ENCODE measurements around the gene CEBPA. TPM values are rescaled to one million over a fixed set of nuclear protein-coding genes. Genes with fewer than 3 reads are reported as not detected.

The CEBPA gene
- total and polyA plus RNA-seq, 4 donors = 32.9 to 112 (median 82.7) TPM

DNA sequence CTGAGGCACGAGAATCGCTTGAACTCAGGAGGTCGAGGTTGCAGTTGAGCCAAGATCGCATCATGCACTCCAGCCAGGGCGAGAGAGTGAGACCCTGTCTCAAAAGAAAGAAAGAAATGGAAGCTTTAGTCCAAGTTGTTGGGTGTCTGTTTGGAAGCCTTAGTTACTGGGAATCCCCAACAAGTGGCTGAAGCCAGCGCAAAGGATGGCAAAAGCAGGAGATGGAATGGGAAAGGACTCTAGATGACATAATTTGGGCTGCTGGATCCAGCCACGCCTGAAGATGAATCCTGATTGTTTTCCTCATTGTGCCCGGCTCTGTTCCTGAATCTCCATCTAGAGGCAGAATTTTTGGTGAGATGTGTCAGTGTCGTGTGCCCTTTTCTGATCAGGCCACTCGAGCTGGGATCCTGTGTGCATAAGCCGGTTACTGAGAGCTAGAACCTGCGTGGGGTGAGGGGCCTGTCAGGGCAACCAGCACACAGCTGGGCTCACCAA is 18.1 kb downstream of the CEBPA start:
- no peak overlapping the region for H3K9ac ChIP-seq (ENCODE audit: low read depth in 1 of 2, low read length in 2 of 2)
- TF ChIP-seq RAD21 (IDR thresholded peaks at IDR 0.05) (no peak), FOXA2 (IDR thresholded peaks at IDR 0.05) (no peak), HNF4A (conservative IDR thresholded peaks at IDR 0.05) (no peak), NR2F2 (IDR thresholded peaks at IDR 0.05) (no peak), SP1 (IDR thresholded peaks at IDR 0.05) (no peak), TAF1 (conservative IDR thresholded peaks at IDR 0.05) (no peak), RXRA (IDR thresholded peaks at IDR 0.05) (no peak), JUND (IDR thresholded peaks at IDR 0.05) (no peak), GABPA (IDR thresholded peaks at IDR 0.05 in 1 of 2, conservative IDR thresholded peaks at IDR 0.05 in 1 of 2) (no peak), YY1 (IDR thresholded peaks at IDR 0.05) (no peak), EGR1 (IDR thresholded peaks at IDR 0.05; ENCODE audit: low read depth in 2 of 2) (no peak), FOXA1 (IDR thresholded peaks at IDR 0.05) (no peak), HNF4G (IDR thresholded peaks at IDR 0.05) (no peak)
- TF ChIP-seq, protein P1, sequence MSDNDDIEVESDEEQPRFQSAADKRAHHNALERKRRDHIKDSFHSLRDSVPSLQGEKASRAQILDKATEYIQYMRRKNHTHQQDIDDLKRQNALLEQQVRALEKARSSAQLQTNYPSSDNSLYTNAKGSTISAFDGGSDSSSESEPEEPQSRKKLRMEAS (IDR thresholded peaks at IDR 0.05) = no peak
- TF ChIP-seq, protein P2, sequence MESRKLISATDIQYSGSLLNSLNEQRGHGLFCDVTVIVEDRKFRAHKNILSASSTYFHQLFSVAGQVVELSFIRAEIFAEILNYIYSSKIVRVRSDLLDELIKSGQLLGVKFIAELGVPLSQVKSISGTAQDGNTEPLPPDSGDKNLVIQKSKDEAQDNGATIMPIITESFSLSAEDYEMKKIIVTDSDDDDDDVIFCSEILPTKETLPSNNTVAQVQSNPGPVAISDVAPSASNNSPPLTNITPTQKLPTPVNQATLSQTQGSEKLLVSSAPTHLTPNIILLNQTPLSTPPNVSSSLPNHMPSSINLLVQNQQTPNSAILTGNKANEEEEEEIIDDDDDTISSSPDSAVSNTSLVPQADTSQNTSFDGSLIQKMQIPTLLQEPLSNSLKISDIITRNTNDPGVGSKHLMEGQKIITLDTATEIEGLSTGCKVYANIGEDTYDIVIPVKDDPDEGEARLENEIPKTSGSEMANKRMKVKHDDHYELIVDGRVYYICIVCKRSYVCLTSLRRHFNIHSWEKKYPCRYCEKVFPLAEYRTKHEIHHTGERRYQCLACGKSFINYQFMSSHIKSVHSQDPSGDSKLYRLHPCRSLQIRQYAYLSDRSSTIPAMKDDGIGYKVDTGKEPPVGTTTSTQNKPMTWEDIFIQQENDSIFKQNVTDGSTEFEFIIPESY (IDR thresholded peaks at IDR 0.05) = no peak
- TF ChIP-seq, protein P3, sequence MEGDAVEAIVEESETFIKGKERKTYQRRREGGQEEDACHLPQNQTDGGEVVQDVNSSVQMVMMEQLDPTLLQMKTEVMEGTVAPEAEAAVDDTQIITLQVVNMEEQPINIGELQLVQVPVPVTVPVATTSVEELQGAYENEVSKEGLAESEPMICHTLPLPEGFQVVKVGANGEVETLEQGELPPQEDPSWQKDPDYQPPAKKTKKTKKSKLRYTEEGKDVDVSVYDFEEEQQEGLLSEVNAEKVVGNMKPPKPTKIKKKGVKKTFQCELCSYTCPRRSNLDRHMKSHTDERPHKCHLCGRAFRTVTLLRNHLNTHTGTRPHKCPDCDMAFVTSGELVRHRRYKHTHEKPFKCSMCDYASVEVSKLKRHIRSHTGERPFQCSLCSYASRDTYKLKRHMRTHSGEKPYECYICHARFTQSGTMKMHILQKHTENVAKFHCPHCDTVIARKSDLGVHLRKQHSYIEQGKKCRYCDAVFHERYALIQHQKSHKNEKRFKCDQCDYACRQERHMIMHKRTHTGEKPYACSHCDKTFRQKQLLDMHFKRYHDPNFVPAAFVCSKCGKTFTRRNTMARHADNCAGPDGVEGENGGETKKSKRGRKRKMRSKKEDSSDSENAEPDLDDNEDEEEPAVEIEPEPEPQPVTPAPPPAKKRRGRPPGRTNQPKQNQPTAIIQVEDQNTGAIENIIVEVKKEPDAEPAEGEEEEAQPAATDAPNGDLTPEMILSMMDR (IDR thresholded peaks at IDR 0.05; ENCODE audit: low read depth, low read length, missing input control) = no peak
- TF ChIP-seq, protein P4, sequence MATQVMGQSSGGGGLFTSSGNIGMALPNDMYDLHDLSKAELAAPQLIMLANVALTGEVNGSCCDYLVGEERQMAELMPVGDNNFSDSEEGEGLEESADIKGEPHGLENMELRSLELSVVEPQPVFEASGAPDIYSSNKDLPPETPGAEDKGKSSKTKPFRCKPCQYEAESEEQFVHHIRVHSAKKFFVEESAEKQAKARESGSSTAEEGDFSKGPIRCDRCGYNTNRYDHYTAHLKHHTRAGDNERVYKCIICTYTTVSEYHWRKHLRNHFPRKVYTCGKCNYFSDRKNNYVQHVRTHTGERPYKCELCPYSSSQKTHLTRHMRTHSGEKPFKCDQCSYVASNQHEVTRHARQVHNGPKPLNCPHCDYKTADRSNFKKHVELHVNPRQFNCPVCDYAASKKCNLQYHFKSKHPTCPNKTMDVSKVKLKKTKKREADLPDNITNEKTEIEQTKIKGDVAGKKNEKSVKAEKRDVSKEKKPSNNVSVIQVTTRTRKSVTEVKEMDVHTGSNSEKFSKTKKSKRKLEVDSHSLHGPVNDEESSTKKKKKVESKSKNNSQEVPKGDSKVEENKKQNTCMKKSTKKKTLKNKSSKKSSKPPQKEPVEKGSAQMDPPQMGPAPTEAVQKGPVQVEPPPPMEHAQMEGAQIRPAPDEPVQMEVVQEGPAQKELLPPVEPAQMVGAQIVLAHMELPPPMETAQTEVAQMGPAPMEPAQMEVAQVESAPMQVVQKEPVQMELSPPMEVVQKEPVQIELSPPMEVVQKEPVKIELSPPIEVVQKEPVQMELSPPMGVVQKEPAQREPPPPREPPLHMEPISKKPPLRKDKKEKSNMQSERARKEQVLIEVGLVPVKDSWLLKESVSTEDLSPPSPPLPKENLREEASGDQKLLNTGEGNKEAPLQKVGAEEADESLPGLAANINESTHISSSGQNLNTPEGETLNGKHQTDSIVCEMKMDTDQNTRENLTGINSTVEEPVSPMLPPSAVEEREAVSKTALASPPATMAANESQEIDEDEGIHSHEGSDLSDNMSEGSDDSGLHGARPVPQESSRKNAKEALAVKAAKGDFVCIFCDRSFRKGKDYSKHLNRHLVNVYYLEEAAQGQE (IDR thresholded peaks at IDR 0.05) = no peak
- TF ChIP-seq, protein P5, sequence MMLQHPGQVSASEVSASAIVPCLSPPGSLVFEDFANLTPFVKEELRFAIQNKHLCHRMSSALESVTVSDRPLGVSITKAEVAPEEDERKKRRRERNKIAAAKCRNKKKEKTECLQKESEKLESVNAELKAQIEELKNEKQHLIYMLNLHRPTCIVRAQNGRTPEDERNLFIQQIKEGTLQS (IDR thresholded peaks at IDR 0.05) = no peak
- H3K4me1 ChIP-seq (ENCODE audit: control insufficient read depth in 4 of 4, insufficient read depth in 4 of 4, low read length in 3 of 4) = peaks cover 19 to 62% (median 47%) of the 10 kb centered on the region in 4 donors
- 88% methylated on average over 12 of the region's 12 CpGs for WGBS
- DNase-seq (ENCODE audit: low spot score) = no peak
- no peaks in the 10 kb centered on the region for H3K27me3 ChIP-seq (ENCODE audit: control insufficient read depth in 4 of 4, insufficient read depth in 4 of 4, low read length in 3 of 4)
- no peak overlapping the region for H3K27ac ChIP-seq (ENCODE audit: low read depth in 1 of 2, low read length in 2 of 2)
- no peak overlapping the region for H3K4me3 ChIP-seq (ENCODE audit: low read depth in 1 of 3, low read length in 3 of 3)
- H3K9me3 ChIP-seq (ENCODE audit: control insufficient read depth in 4 of 4, low read length in 3 of 4) = no peaks in the 10 kb centered on the region
- H3K36me3 ChIP-seq (ENCODE audit: control insufficient read depth in 4 of 4, insufficient read depth in 3 of 4, low read depth in 1 of 4, low read length in 3 of 4) = no peaks in the 10 kb centered on the region

Data from liver (tissue), 9 donors.